Measurements from ENCODE around the gene MRPS10. TPM values are rescaled to one million over a fixed set of nuclear protein-coding genes. Genes with fewer than 3 reads are reported as not detected.

Gene MRPS10
- total and polyA plus RNA-seq, 10 of the 15 experiments (the other 5 are each of a cell fraction or from before 2014, with no cell fraction given): 28.5 to 83.3 (median 52.8) TPM

GRCh38 chr6:42264852-42265390, 47.3 kb upstream of the MRPS10 start:
- in situ Hi-C loops (cut with MboI) (loop anchor here (5.0 kb wide), 1 partner anchor 282 kb away; no protein-coding TSS in a partner anchor), intact Hi-C loops (cut with micrococcal nuclease; ENCODE audit: unreplicated experiment) (no loop called here)
- H3K27ac ChIP-seq (ENCODE audit: control insufficient read depth, insufficient read depth): no peak overlapping the region
- no peak overlapping the region; the same call in 1 of the 2 replicates for H3K9ac ChIP-seq (ENCODE audit: control insufficient read depth, insufficient read depth, low read length)
- no peaks in the 10 kb centered on the region for H4K20me1 ChIP-seq (ENCODE audit: control insufficient read depth, insufficient read depth)
- no peaks in the 10 kb centered on the region for H3K27me3 ChIP-seq (replicated peaks in 1 of 2; ENCODE audit: control insufficient read depth in 2 of 2, insufficient read depth in 2 of 2, low read length in 1 of 2)
- no peak overlapping the region for H3K4me3 ChIP-seq
- 86% methylated on average over 5 of the region's 5 CpGs for WGBS (ENCODE audit: insufficient coverage, insufficient replicate concordance, low lambda C conversion rate, missing lambda C conversion rate)
- H2AFZ ChIP-seq (ENCODE audit: control insufficient read depth, low read depth, low read length): no peak overlapping the region
- no peak for FAIRE-seq
- ChIA-PET SMC1A (ENCODE audit: uncharacterized antibody, unreplicated experiment) (interaction anchor here (0.6 to 4.2 kb wide), 5 partner anchors 20 to 283 kb away, joined by 3 to 17 read pairs (median 3); no protein-coding TSS in a partner anchor), RAD21 (ENCODE audit: unreplicated experiment) (interaction anchor here (1.0 to 7.2 kb wide), 4 partner anchors 242 to 283 kb away, joined by 3 to 77 read pairs (median 3); no protein-coding TSS in a partner anchor), CTCF (interaction anchor here (1.0 to 8.8 kb wide), 2 partner anchors 160 to 283 kb away, joined by 5 to 123 read pairs; no protein-coding TSS in a partner anchor), POLR2A (interaction anchor here (0.7 to 1.4 kb wide), 2 partner anchors 12 to 187 kb away, joined by 4 read pairs; no protein-coding TSS in a partner anchor)
- H3K4me1 ChIP-seq (ENCODE audit: control insufficient read depth, insufficient read depth, low read length): peaks cover 14% of the 10 kb centered on the region
- DNase-seq (ENCODE audit: low read depth, low spot score): no peak
- TF ChIP-seq POLR2AphosphoS5 (IDR thresholded peaks at IDR 0.05; ENCODE audit: low read length) (no peak), MAX (IDR thresholded peaks at IDR 0.05; ENCODE audit: low read depth, low read length) (no peak), CHD2 (IDR thresholded peaks at IDR 0.05; ENCODE audit: borderline replicate concordance, low read depth, low read length) (no peak)
- ATAC-seq: no peak
- H3K9me3 ChIP-seq (replicated peaks; ENCODE audit: control insufficient read depth, insufficient read depth, low read length): no peaks in the 10 kb centered on the region
- no peaks in the 10 kb centered on the region for H3K79me2 ChIP-seq (ENCODE audit: control insufficient read depth, insufficient read depth, low read length)
- no peaks in the 10 kb centered on the region for H3K36me3 ChIP-seq (ENCODE audit: control insufficient read depth in 2 of 2, insufficient read depth in 2 of 2, low read length in 1 of 2)
- BruUV-seq (replicated peaks): no TSS peak
- H3K4me2 ChIP-seq (ENCODE audit: control insufficient read depth, insufficient read depth): no peak overlapping the region

GRCh38 chr6:42264162-42264851, 46.6 kb upstream of the MRPS10 start:
- in situ Hi-C loops (cut with MboI) (loop anchor here (5.0 kb wide), 1 partner anchor 283 kb away; no protein-coding TSS in a partner anchor), intact Hi-C loops (cut with micrococcal nuclease; ENCODE audit: unreplicated experiment) (no loop called here)
- Histone ChIP-seq H4K20me1 (ENCODE audit: control insufficient read depth, insufficient read depth) (no peaks in the 10 kb centered on the region), H3K9ac (ENCODE audit: control insufficient read depth, insufficient read depth, low read length) (no peak overlapping the region), H3K4me2 (ENCODE audit: control insufficient read depth, insufficient read depth) (no peak overlapping the region), H2AFZ (ENCODE audit: control insufficient read depth, low read depth, low read length) (no peak overlapping the region), H3K36me3 (ENCODE audit: control insufficient read depth in 2 of 2, insufficient read depth in 2 of 2, low read length in 1 of 2) (no peaks in the 10 kb centered on the region), H3K9me3 (replicated peaks; ENCODE audit: control insufficient read depth, insufficient read depth, low read length) (no peaks in the 10 kb centered on the region), H3K4me3 (no peak overlapping the region), H3K27ac (ENCODE audit: control insufficient read depth, insufficient read depth) (no peak overlapping the region), H3K27me3 (replicated peaks in 1 of 2; ENCODE audit: control insufficient read depth in 2 of 2, insufficient read depth in 2 of 2, low read length in 1 of 2) (no peaks in the 10 kb centered on the region), H3K4me1 (ENCODE audit: control insufficient read depth, insufficient read depth, low read length) (peaks cover 8% of the 10 kb centered on the region), H3K79me2 (ENCODE audit: control insufficient read depth, insufficient read depth, low read length) (no peaks in the 10 kb centered on the region)
- CTCF ChIA-PET: interaction anchor here (1.0 to 8.8 kb wide), 3 partner anchors 160 to 283 kb away, joined by 3 to 123 read pairs (median 5); no protein-coding TSS in a partner anchor
- RAD21 ChIA-PET (ENCODE audit: unreplicated experiment): interaction anchor here (1.2 to 7.2 kb wide), 3 partner anchors 243 to 282 kb away, joined by 3 to 77 read pairs (median 3); no protein-coding TSS in a partner anchor
- BruUV-seq (replicated peaks): no TSS peak
- ATAC-seq (no peak), FAIRE-seq (no peak), DNase-seq (ENCODE audit: low read depth, low spot score) (no peak)
- SMC1A ChIA-PET (ENCODE audit: uncharacterized antibody, unreplicated experiment): interaction anchor here (1.1 to 4.2 kb wide), 6 partner anchors 20 to 283 kb away, joined by 3 to 17 read pairs (median 4); no protein-coding TSS in a partner anchor
- 84% methylated on average over 10 of the region's 10 CpGs for WGBS (ENCODE audit: insufficient coverage, insufficient replicate concordance, low lambda C conversion rate, missing lambda C conversion rate)
- POLR2A ChIA-PET: interaction anchor here (1.4 kb wide), 1 partner anchor 11 kb away, joined by 4 read pairs; no protein-coding TSS in a partner anchor
- TF ChIP-seq ATF3 (IDR thresholded peaks at IDR 0.05; ENCODE audit: borderline replicate concordance, extremely low read depth, low read depth, low read length) (no peak), FOXM1 (IDR thresholded peaks at IDR 0.05; ENCODE audit: low read depth, low read length) (no peak), E4F1 (IDR thresholded peaks at IDR 0.05; ENCODE audit: borderline replicate concordance, partially characterized antibody) (no peak), BCL3 (IDR thresholded peaks at IDR 0.05; ENCODE audit: borderline replicate concordance, insufficient read depth, low read depth, low read length, poor library complexity, severe bottlenecking) (no peak), RFX5 (IDR thresholded peaks at IDR 0.05; ENCODE audit: low read depth, low read length) (no peak), RCOR1 (conservative IDR thresholded peaks at IDR 0.05; ENCODE audit: low read depth, low read length) (no peak)

Data from GM12878 (cell line).